Peyer's patch (tissue), 4 donors: ENCODE measurements around the gene FAR2. TPM values are rescaled to one million over a fixed set of nuclear protein-coding genes. Genes with fewer than 3 reads are reported as not detected.

ENCODE experiments used
- DNase-seq, 3 donors: peaks; one replicate each; pipeline ENCODE4 v3.0.0-alpha.2; 2017 to 2019
- H3K27ac ChIP-seq, 4 donors: fragments of 200-600 bp; sonication (generic); one replicate each; pipeline ENCODE4 v1.5.1; 2016 to 2019
- H3K27me3 ChIP-seq, 2 donors: fragments of 200-600 bp; sonication (generic); one replicate each; pipeline ENCODE4 v1.5.1; 2019
- H3K36me3 ChIP-seq, 3 donors: fragments of 200-600 bp; sonication (generic); one replicate each; pipeline ENCODE4 v1.5.1; 2016 to 2019
- H3K4me1 ChIP-seq, 4 donors: fragments of 200-600 bp; sonication (generic); one replicate each; pipeline ENCODE4 v1.5.1; 2016 to 2019
- H3K4me3 ChIP-seq, 4 donors: fragments of 200-600 bp; sonication (generic); 1 replicate in 3 of 4; 2 replicates in 1 of 4; pipeline ENCODE4 v1.5.1; 2016 to 2019; ENCODE audit warnings: mild to moderate bottlenecking in 1 of 4
- H3K9me3 ChIP-seq, 4 donors: fragments of 200-600 bp; sonication (generic); one replicate each; pipeline ENCODE4 v1.5.1; 2016 to 2019; ENCODE audit warnings: mild to moderate bottlenecking in 1 of 4
- POLR2A ChIP-seq, 2 donors: fragments of 450-650 bp; IDR thresholded peaks; one replicate each; pipeline ENCODE4 v1.5.1; 2017; ENCODE audit warnings: antibody characterized with exemption in 2 of 2, mild to moderate bottlenecking in 2 of 2, moderate library complexity in 2 of 2
- total RNA-seq, 4 donors: library from RNA; depleted of rRNA; stranded (reverse); fragments of >200 nt; gene quantifications; one replicate each; pipeline ENCODE4 v1.1.0, GENCODE V29; 2016
- TF ChIP-seq, protein P1 (sequence below), 6 experiments: fragments of 450-650 bp in 4 of 6; fragments of 200-600 bp in 2 of 6; sonication (generic) in 1 of 6; IDR thresholded peaks; one replicate each; pipeline ENCODE4 v1.5.1; 2017 to 2019; ENCODE audit warnings: antibody characterized with exemption in 6 of 6, mild to moderate bottlenecking in 3 of 6, moderate library complexity in 1 of 6

The FAR2 gene
- total RNA-seq, 4 donors from 2014 or later: 31.0 to 52.8 (median 40.1) TPM

DNA sequence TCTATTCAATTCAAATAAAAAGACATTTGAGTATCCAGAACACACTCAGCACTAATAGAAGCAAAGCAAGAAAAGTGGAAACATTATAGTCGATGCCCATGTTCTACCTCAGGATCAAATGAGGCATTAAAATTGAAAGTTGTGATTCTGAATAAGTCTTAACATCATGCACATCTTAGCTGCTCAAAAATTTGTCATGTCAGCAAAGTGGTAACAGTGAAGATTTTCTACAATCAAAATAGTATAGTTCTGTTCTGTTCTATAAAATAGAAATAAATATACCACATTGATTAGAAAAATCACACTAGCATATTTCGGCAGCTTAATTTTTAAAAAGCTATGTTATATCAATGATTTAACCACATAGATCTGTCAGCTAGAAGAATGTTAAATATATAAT, 157.2 kb downstream of the FAR2 start:
- Histone ChIP-seq H3K27ac (no peak overlapping the region), H3K4me3 (no peak overlapping the region), H3K9me3 (no peaks in the 10 kb centered on the region), H3K4me1 (peaks cover 0 to 7% (median 0%) of the 10 kb centered on the region in 4 donors), H3K36me3 (no peaks in the 10 kb centered on the region), H3K27me3 (no peaks in the 10 kb centered on the region)
- TF ChIP-seq, protein P1, sequence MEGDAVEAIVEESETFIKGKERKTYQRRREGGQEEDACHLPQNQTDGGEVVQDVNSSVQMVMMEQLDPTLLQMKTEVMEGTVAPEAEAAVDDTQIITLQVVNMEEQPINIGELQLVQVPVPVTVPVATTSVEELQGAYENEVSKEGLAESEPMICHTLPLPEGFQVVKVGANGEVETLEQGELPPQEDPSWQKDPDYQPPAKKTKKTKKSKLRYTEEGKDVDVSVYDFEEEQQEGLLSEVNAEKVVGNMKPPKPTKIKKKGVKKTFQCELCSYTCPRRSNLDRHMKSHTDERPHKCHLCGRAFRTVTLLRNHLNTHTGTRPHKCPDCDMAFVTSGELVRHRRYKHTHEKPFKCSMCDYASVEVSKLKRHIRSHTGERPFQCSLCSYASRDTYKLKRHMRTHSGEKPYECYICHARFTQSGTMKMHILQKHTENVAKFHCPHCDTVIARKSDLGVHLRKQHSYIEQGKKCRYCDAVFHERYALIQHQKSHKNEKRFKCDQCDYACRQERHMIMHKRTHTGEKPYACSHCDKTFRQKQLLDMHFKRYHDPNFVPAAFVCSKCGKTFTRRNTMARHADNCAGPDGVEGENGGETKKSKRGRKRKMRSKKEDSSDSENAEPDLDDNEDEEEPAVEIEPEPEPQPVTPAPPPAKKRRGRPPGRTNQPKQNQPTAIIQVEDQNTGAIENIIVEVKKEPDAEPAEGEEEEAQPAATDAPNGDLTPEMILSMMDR (IDR thresholded peaks at IDR 0.05): no peak
- TF ChIP-seq POLR2A (IDR thresholded peaks at IDR 0.05): no peak
- no peak for DNase-seq

DNA sequence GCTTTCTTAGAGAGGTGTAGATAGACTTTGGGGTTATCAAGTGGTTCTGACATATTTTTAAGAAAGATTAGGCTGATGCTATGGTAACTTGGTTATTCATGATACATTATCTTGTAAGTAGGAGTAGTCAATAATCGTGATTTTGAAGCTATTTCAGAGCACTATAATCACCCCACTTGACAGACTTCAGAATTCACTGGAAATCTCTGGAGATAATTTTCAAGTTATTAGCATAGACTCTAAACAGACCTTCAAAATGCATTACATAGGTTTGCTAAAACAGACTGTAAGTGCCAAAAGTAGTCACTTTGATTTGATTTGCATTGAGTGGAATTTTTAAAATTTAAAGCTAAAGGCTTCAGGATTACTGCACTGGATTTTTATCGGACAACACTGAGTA, 157.6 kb downstream of the FAR2 start:
- peaks cover 0 to 7% (median 0%) of the 10 kb centered on the region in 4 donors for H3K4me1 ChIP-seq
- H3K27me3 ChIP-seq: no peaks in the 10 kb centered on the region
- no peaks in the 10 kb centered on the region for H3K36me3 ChIP-seq
- no peak overlapping the region for H3K27ac ChIP-seq
- no peak overlapping the region for H3K4me3 ChIP-seq
- H3K9me3 ChIP-seq: no peaks in the 10 kb centered on the region
- DNase-seq: no peak
- no peak for TF ChIP-seq POLR2A (IDR thresholded peaks at IDR 0.05)
- TF ChIP-seq, protein P1 (IDR thresholded peaks at IDR 0.05): no peak

DNA sequence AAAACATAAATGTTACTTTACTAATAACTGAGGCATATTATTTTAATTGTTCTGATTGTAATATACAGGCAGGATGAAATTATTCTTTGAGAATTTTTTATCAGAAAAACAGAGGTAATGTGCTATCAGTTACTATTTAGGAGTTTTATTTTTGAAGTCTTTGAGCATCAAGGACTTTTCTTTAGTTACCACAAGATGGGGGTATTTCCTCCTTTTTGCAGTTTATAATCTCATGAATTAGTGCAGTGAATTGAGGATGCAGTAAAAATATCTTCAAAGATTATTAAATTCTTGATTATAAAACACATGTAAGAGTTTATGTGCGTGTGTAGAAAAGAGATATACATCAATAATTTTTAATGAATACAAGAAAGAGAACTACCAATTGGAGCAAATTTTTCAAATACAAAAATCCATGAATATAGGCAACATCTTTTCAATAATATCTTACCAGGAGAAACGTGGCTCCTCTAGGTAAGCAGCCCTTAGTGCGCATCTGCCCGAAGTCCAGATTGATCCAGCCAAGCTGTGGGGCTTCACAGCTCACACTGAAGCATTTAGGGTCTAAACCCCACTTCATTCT, 160.3 kb downstream of the FAR2 start:
- H3K4me1 ChIP-seq: peaks cover 0 to 7% (median 0%) of the 10 kb centered on the region in 4 donors
- TF ChIP-seq POLR2A (IDR thresholded peaks at IDR 0.05): no peak
- TF ChIP-seq, protein P1 (IDR thresholded peaks at IDR 0.05): peak in 2 of 6 experiments; percentile 23 to 28
- H3K9me3 ChIP-seq: no peaks in the 10 kb centered on the region
- H3K36me3 ChIP-seq: no peaks in the 10 kb centered on the region
- H3K27me3 ChIP-seq: no peaks in the 10 kb centered on the region
- no peak overlapping the region for H3K27ac ChIP-seq
- DNase-seq: no peak
- H3K4me3 ChIP-seq: no peak overlapping the region

DNA sequence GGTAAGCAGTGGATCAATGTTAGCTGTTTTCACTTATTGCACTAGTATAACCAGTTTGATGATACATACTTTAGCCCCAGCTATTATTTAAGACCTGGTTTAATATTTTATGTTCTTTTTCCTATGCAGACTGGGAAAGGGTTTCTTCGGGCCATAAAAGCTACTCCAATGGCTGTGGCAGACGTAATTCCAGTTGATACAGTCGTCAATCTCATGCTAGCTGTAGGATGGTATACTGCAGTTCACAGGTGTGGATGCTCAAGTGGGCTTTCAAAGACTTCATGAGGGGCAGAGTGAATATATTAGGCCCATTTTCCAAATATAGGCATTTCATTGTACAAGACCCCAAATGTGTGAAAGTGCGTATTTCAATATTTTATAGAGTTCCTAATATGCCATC, 161.8 kb downstream of the FAR2 start:
- TF ChIP-seq, protein P1 (IDR thresholded peaks at IDR 0.05): peak in 3 of 6 experiments; percentile 13 to 30 (median 24)
- TF ChIP-seq POLR2A (IDR thresholded peaks at IDR 0.05): no peak
- DNase-seq: no peak
- H3K27ac ChIP-seq: peak overlapping the region in 1 of 4 donors; percentile 53

DNA sequence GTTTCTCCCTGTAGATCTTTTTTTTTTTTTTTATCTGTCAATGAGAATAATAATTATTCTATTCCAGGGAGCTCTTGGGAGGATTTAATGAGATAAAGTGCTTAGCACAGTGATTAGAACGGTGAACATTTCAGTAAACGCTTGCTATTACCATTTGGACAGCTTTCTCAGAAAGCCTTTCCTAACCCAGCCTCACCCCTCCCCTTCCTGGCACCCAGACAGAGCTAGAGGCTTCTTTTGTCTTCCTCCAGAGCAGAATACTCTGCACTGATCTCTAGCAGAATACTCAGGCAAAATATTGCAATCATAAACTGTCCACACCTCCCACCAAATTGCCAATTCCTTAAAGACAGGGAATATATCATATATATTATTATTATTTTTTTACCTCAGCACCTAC, 165.3 kb downstream of the FAR2 start:
- no peak for DNase-seq
- H3K4me1 ChIP-seq: peaks cover 0 to 14% (median 0%) of the 10 kb centered on the region in 4 donors
- H3K4me3 ChIP-seq: no peak overlapping the region
- no peaks in the 10 kb centered on the region for H3K9me3 ChIP-seq
- TF ChIP-seq, protein P1 (IDR thresholded peaks at IDR 0.05): no peak
- TF ChIP-seq POLR2A (IDR thresholded peaks at IDR 0.05): no peak
- no peaks in the 10 kb centered on the region for H3K27me3 ChIP-seq
- no peak overlapping the region for H3K27ac ChIP-seq
- H3K36me3 ChIP-seq: no peaks in the 10 kb centered on the region

More for the DNA sequence above, 161.8 kb downstream of the FAR2 start:
- Histone ChIP-seq H3K36me3 (no peaks in the 10 kb centered on the region), H3K4me3 (no peak overlapping the region), H3K9me3 (no peaks in the 10 kb centered on the region), H3K4me1 (peaks cover 0 to 7% (median 0%) of the 10 kb centered on the region in 4 donors), H3K27me3 (no peaks in the 10 kb centered on the region)
